Gastroesophageal sphincter (tissue), 3 donors: ENCODE data around the gene TOMM22.

Source experiments
- EP300 ChIP-seq: sonication (generic); formaldehyde crosslinking; IDR thresholded peaks from one replicate; pipeline ENCODE4 v1.6.1; 2017; ENCODE audit warnings: antibody characterized with exemption, mild to moderate bottlenecking
- POLR2A ChIP-seq, 2 donors: fragments of 450-650 bp; IDR thresholded peaks; one replicate each; pipeline ENCODE4 v1.6.1; 2017; ENCODE audit warnings: antibody characterized with exemption in 2 of 2, mild to moderate bottlenecking in 2 of 2, moderate library complexity in 1 of 2
- TF ChIP-seq, protein P1 (sequence below), 4 experiments: fragments of 200-600 bp in 2 of 4; fragments of 450-650 bp in 2 of 4; sonication (generic) in 1 of 4; IDR thresholded peaks; one replicate each; pipeline ENCODE4 v1.5.1; 2017 to 2019; ENCODE audit warnings: antibody characterized with exemption in 4 of 4, mild to moderate bottlenecking in 2 of 4, moderate library complexity in 2 of 4

DNA sequence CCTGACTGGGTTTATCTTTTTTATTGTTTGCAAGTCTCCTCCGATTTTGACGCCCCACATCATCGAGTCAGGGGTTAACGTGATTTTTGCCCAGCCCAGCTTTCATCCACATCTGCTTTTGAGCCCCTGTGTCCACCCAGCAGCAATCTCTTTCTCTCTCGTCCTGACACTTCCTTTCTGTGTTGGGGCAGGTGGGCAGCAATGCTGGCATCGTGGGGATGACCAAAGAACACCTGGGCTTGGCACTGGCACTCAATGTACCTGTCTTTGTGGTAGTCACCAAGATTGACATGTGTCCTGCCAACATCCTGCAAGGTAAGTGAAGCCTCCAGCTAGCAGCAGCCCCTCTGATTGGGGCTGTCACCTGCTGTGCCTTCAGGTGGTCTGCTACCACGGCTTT lies 39.8 kb downstream of the TOMM22 start:
- TF ChIP-seq, protein P1, sequence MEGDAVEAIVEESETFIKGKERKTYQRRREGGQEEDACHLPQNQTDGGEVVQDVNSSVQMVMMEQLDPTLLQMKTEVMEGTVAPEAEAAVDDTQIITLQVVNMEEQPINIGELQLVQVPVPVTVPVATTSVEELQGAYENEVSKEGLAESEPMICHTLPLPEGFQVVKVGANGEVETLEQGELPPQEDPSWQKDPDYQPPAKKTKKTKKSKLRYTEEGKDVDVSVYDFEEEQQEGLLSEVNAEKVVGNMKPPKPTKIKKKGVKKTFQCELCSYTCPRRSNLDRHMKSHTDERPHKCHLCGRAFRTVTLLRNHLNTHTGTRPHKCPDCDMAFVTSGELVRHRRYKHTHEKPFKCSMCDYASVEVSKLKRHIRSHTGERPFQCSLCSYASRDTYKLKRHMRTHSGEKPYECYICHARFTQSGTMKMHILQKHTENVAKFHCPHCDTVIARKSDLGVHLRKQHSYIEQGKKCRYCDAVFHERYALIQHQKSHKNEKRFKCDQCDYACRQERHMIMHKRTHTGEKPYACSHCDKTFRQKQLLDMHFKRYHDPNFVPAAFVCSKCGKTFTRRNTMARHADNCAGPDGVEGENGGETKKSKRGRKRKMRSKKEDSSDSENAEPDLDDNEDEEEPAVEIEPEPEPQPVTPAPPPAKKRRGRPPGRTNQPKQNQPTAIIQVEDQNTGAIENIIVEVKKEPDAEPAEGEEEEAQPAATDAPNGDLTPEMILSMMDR (IDR thresholded peaks at IDR 0.05), result no peak
- TF ChIP-seq POLR2A (IDR thresholded peaks at IDR 0.05) (no peak), EP300 (no peak)
